Measurements from ENCODE around the gene MRPS18A. TPM values are rescaled to one million over a fixed set of nuclear protein-coding genes. Genes with fewer than 3 reads are reported as not detected.

MRPS18A gene
- total and polyA plus RNA-seq, 2 of the 13 experiments (the other 11 are each of a cell fraction or from before 2014, with no cell fraction given): 87.8 to 89.1 TPM

- TF ChIP-seq ZNF274 (CRISPR knock-in tag; IDR thresholded peaks at IDR 0.05): no peak
- TF ChIP-seq MED13 (CRISPR knock-in tag; IDR thresholded peaks at IDR 0.05): no peak
- no peak for TF ChIP-seq CREB3 (CRISPR knock-in tag; IDR thresholded peaks at IDR 0.05)
- TF ChIP-seq ZBTB7B (CRISPR knock-in tag; IDR thresholded peaks at IDR 0.05): peak; percentile 55; the same call in 1 of the 2 replicates
- no peak for TF ChIP-seq ZNF773 (CRISPR knock-in tag; IDR thresholded peaks at IDR 0.05; ENCODE audit: borderline replicate concordance)
- TF ChIP-seq ZNF367 (CRISPR knock-in tag; IDR thresholded peaks at IDR 0.05; ENCODE audit: borderline replicate concordance): no peak
- no peak for TF ChIP-seq ZBTB3 (CRISPR knock-in tag; IDR thresholded peaks at IDR 0.05; ENCODE audit: borderline replicate concordance, low read depth)
- TF ChIP-seq YEATS4 (CRISPR knock-in tag; IDR thresholded peaks at IDR 0.05; ENCODE audit: borderline replicate concordance): no peak
- TF ChIP-seq ZNF549 (CRISPR knock-in tag; IDR thresholded peaks at IDR 0.05): no peak
- peak; percentile 38; the same call in 1 of the 2 replicates for TF ChIP-seq SP4 (CRISPR knock-in tag; IDR thresholded peaks at IDR 0.05)
- TF ChIP-seq PLRG1 (conservative IDR thresholded peaks at IDR 0.05): no peak
- no peak for TF ChIP-seq HHEX (CRISPR knock-in tag; IDR thresholded peaks at IDR 0.05)
- TF ChIP-seq ZNF580 (CRISPR knock-in tag; IDR thresholded peaks at IDR 0.05; ENCODE audit: borderline replicate concordance, low read depth): no peak
- no peak for TF ChIP-seq THAP7 (CRISPR knock-in tag; IDR thresholded peaks at IDR 0.05)
- no peak for TF ChIP-seq POLR2AphosphoS5 (IDR thresholded peaks at IDR 0.05; ENCODE audit: low read depth, low read length)
- no peak for TF ChIP-seq ZNF44 (CRISPR knock-in tag; IDR thresholded peaks at IDR 0.05)
- TF ChIP-seq ETV6 (CRISPR knock-in tag; conservative IDR thresholded peaks at IDR 0.05): no peak
- TF ChIP-seq CCAR2 (optimal IDR thresholded peaks at IDR 0.05; ENCODE audit: low read depth, low read length): no peak
- TF ChIP-seq YEATS2 (CRISPR knock-in tag; IDR thresholded peaks at IDR 0.05; ENCODE audit: borderline replicate concordance): no peak
- TF ChIP-seq HOXA5 (CRISPR knock-in tag; IDR thresholded peaks at IDR 0.05): peak; percentile 22; the same call in 1 of the 2 replicates
- peak; percentile 63; the same call in 1 of the 2 replicates for TF ChIP-seq HNF4G (IDR thresholded peaks at IDR 0.05; ENCODE audit: borderline replicate concordance, low read depth, low read length)
- TF ChIP-seq HNF4G (CRISPR knock-in tag; IDR thresholded peaks at IDR 0.05; ENCODE audit: borderline replicate concordance, low read depth): peak; percentile 63; the same call in 1 of the 2 replicates
- TF ChIP-seq ZNF513 (CRISPR knock-in tag; conservative IDR thresholded peaks at IDR 0.05): no peak
- no peak for TF ChIP-seq RFXANK (CRISPR knock-in tag; IDR thresholded peaks at IDR 0.05)
- TF ChIP-seq E2F2 (CRISPR knock-in tag; IDR thresholded peaks at IDR 0.05; ENCODE audit: borderline replicate concordance): no peak
- TF ChIP-seq ATF1 (CRISPR knock-in tag; IDR thresholded peaks at IDR 0.05): no peak
- no peak for TF ChIP-seq HNRNPK (IDR thresholded peaks at IDR 0.05; ENCODE audit: low read depth, low read length, poor library complexity, severe bottlenecking)
- TF ChIP-seq ATAD3A (CRISPR knock-in tag; IDR thresholded peaks at IDR 0.05): no peak
Observed at GRCh38 chr6:43667245-43668150, 20.1 kb downstream of the MRPS18A start (continued).

Data from HepG2 (cell line).